ENCODE results near the gene MYO1A.

The MYO1A gene

GRCh38 chr12:57049890-57050289 lies at the start of gene MYO1A:
MYO1A (minus strand) TSS chr12:57050129; CDS start chr12:57048323, 1,806 bp downstream.
- no peak for DNase-seq

GRCh38 chr12:57099047-57099714 lies 49.3 kb upstream of the MYO1A start:
- DNase-seq = no peak

- DNase-seq = no peak
Measured at GRCh38 chr12:57098546-57098945, 48.6 kb upstream of the MYO1A start.

GRCh38 chr12:57097554-57097835 lies 47.6 kb upstream of the MYO1A start:
- DNase-seq = no peak

GRCh38 chr12:57096748-57097553 lies 47.0 kb upstream of the MYO1A start:
- DNase-seq = no peak

GRCh38 chr12:57096099-57096572 lies 46.2 kb upstream of the MYO1A start:
- DNase-seq = no peak

- no peak for DNase-seq
Measured at GRCh38 chr12:57095440-57095839, 45.5 kb upstream of the MYO1A start.

- no peak for DNase-seq
Measured at GRCh38 chr12:57094208-57095160, 44.6 kb upstream of the MYO1A start.

GRCh38 chr12:57093415-57094207 lies 43.7 kb upstream of the MYO1A start:
- DNase-seq = peak; percentile 88

GRCh38 chr12:57092876-57093414 lies 43.0 kb upstream of the MYO1A start:
- no peak for DNase-seq

GRCh38 chr12:57092529-57092862 lies 42.6 kb upstream of the MYO1A start:
- no peak for DNase-seq

- DNase-seq = no peak
Measured at GRCh38 chr12:57091638-57092528, 42.0 kb upstream of the MYO1A start.

GRCh38 chr12:57090924-57091637 lies 41.2 kb upstream of the MYO1A start:
- DNase-seq = no peak

GRCh38 chr12:57090490-57090889 lies 40.6 kb upstream of the MYO1A start:
- DNase-seq = no peak

GRCh38 chr12:57089271-57090245 lies 39.6 kb upstream of the MYO1A start:
- DNase-seq = peak; percentile 87

- peak; percentile 98 for DNase-seq
Measured at GRCh38 chr12:57088354-57089270, 38.7 kb upstream of the MYO1A start, which contains the start of gene NAB2. NAB2 (plus strand) TSS chr12:57089114; CDS start chr12:57089272, 158 bp downstream.

GRCh38 chr12:57087691-57088353 lies 37.9 kb upstream of the MYO1A start:
- peak; percentile 96 for DNase-seq
